HG02759 (cell line): Measurements from ENCODE around the gene KLHL36.
A peak's percentile ranks its signal among the peaks of the same experiment; 100 is the strongest.
"Not testable (repeated sequence)": the region's sequence is repeated elsewhere in the genome, so short reads cannot be mapped to it uniquely, and the experiment has no call there.

Experiments used
- ATAC-seq: cut with Tn5 transposase; IDR thresholded peaks from one replicate; pipeline ENCODE4 v1.9.1; 2021; ENCODE audit warnings: mild to moderate bottlenecking, moderate library complexity; ENCODE audit not compliant: unreplicated experiment

Gene KLHL36

DNA sequence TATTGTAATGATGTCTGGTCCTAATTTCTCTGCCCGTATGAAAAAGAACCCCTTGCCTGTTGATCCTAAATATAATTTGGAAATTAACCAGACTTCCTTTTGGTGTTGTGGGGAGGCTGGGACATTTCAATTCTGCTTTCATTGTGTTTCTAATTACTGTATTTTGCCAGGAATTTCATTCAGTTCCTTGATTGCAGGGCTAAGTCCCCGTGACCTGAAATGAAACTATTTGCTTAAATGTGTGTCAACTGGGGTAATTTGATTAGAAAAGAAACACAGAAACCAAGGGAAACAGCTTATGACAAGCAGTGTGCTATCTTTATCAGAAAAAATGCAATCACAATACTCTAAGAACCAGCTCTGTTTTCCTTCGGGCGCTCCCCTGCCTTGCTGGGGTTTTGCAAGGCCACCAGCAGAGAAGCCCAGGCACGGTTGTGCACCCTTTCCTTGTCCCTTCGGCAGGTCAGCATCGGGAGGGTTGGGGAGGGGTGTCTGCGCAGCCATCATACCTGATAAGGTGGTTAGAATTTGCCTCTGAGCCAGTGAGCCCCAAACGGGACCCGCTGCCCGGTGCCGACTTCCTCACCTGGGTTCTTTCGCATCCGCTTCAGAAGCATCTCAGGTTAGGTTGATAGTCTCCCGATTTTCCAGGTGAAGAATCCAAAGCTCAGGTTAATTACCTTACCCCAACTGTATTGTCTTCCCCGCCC is 19.4 kb downstream of the KLHL36 start:
- no peak for ATAC-seq

GRCh38 chr16:84670063-84670462 is 21.8 kb downstream of the KLHL36 start:
- ATAC-seq = no peak

- ATAC-seq = no peak
Measured at GRCh38 chr16:84672276-84673202, 24.2 kb downstream of the KLHL36 start.

GRCh38 chr16:84673203-84673535 is 24.9 kb downstream of the KLHL36 start:
- no peak for ATAC-seq

DNA sequence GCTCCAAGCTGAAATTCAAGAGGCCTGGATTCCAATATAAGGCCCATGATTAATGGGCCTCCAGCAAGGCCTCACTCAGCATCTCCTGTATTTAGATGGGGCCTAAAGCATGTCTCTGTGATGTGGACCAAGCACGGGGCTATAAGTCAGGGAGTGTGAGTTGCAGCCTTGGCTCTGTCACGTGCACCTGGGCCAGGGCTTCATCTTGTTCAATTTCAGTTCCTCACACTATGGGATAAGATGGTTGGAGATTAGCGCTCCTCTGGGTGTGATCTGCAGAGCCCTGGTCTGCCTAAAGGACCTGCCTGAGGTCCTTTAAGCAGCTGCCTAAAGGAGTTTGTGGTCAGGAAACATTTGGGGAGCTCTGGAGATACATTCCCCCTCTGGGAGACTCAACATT is 25.2 kb downstream of the KLHL36 start:
- ATAC-seq = no peak

DNA sequence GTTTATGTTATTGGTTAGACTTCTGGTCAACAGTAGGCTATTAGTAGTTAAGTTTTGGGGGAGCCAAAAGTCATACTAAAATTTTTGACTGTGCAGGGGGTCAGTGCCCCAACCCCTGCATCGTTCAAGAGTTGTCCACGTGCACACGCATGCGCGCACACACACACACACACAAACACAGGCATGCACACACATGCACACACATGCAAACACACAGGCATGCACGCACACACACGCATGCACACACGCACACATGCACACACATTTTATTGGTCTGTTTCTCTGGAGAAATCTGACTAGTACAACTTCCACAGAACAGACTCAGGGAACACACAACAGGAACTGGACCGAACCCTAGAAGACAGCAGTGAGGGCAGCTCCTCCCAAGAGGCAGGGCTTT is 27.1 kb downstream of the KLHL36 start:
- no peak for ATAC-seq

DNA sequence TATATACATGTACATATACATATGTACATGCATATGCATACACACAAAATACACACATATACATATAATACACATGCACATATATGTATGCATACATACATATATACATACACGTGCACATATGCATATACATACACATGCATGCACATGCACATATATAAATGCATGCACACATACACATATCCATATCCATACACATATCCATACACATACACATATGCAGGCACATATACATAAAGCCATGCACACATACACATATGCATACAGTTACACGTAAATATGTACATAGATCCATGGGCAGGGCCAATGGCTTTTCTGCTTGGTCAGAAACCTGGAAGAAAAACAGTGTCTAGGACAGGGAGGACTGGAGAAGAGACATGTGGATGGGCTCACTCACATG is 27.6 kb downstream of the KLHL36 start:
- no peak for ATAC-seq

DNA sequence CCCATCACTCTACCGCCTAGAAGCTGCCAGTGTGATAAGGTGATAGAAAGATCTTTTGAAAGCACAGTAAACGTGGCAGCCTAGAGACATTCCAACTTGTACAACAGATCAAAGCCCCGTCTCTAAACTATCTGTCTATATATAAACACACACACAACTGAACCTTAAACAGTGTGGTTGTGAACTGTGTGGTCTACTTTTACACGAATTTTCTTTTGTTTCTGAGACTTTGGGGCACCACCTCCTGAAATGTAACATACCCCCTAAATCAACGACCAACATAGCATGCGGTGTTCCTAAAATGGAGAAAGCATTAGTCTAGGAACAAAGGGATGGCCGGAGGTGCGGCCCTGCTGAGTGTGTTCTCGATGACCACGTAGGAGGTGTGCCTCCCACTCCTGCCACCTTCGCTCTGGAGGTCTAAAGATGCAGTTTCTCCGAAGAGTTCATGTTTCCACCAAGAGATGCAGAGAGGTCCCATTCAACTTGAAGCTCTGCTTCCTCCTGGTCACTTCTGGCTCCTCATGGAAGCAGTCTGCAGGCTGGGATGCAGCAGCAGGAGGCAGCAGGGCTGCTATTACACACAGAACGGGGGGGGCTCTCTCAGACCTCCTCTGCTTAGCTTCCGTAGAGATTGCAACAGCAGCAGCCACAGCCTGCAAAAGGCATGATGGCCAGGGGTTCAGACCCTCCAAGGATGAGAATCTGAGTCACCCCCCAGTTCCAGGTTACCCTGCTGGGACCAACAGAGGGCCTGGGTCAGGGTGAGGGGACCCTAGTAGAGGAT is 28.9 kb downstream of the KLHL36 start:
- ATAC-seq = no peak

DNA sequence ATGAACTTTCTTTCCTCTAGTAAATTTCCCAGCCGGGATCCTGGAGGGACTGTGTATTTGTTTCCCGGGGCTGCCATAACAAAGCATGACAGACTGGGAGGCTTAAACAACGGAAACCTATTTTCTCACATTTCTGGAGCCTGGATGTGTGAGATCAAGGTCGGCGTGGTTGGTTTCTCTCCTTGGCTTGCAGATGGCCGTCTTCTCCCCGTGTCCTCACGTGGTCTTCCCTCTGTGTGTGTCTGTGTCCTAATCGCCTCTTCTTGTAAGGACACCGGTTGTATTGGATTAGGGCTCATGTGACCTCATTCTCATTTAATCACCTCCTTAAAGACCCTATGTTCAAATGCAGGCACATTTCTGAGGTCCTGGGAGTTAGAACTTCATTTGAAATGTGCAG is 29.5 kb downstream of the KLHL36 start:
- no peak for ATAC-seq

- ATAC-seq = no peak
Measured at GRCh38 chr16:84678541-84678940, 30.2 kb downstream of the KLHL36 start.

GRCh38 chr16:84680165-84680842 is 32.0 kb downstream of the KLHL36 start:
- no peak for ATAC-seq

GRCh38 chr16:84680843-84681629 is 32.7 kb downstream of the KLHL36 start:
- ATAC-seq = no peak

DNA sequence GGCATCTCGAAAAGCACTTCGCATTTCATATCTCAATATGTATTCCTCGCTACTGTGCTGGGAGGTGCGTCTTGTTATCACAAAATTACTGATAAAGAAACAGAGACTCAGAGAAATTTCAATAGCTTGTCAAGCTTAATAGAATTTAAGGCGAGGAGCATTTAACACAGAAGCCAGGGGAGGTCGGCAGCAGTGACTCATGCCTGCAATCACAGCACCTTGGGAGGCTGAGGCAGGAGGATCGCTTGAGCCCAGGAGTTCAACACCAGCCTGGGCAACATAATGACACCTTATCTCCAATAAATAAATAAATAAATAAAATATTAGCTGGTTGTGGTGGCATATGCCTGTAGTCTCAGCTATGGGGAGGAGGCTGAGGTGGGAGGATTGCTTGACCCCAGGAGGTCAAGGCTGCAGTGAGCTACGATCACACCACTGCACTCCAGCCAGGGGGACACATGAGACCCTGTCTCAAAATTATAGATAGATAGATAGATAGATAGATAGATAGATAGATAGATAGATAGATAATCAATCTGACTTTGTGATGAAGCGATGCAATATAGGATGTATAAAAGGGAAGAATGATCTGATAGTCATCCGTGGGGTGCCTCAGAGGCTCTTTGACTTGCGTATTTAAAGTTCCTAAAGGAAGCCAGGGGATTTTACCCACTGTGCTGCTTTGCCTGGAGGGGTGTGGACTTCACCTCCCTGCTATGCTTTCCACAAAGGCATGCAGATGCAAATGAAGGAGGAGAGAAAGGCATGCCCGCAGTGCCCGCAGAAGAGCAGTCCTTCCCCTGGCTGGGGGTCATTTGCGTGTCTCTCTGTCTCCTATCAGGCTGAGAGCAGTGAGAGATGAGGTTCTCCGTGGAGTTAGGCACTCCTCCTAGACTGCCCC is 35.6 kb downstream of the KLHL36 start:
- no peak for ATAC-seq

GRCh38 chr16:84684592-84684965 is 36.3 kb downstream of the KLHL36 start:
- ATAC-seq = no peak

GRCh38 chr16:84685210-84685609 is 36.9 kb downstream of the KLHL36 start:
- ATAC-seq = no peak

- no peak for ATAC-seq
Measured at GRCh38 chr16:84686707-84687298, 38.5 kb downstream of the KLHL36 start.

DNA sequence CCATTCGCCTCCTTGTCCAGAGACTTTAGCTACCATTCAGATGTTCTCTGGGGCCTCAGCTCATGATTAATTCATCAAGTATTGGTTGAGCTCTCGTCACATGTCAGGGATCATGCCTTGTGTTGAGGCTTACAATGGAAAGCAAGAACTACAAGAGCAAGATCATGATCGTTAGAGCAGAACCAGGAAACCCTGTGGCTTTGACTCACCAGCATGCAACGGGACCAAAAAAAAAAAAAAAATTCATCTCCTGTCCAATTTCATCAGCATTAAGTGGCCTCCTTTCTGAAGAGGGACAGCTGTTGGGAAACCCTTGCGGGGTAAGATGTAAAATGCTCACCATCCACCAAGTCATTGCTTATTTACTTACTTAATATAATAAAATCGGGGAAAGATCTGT is 39.4 kb downstream of the KLHL36 start:
- ATAC-seq = peak; percentile 61

GRCh38 chr16:84688163-84688562 is 39.9 kb downstream of the KLHL36 start:
- not testable (repeated sequence) for ATAC-seq

- ATAC-seq = no peak
Measured at GRCh38 chr16:84689111-84689510, 40.8 kb downstream of the KLHL36 start.
